Dermis microvascular lymphatic vessel endothelial cell (primary cell): ENCODE results near the gene TMC7. TPM values are rescaled to one million over a fixed set of nuclear protein-coding genes. Genes with fewer than 3 reads are reported as not detected.
"Not testable (repeated sequence)": the region's sequence is repeated elsewhere in the genome, so short reads cannot be mapped to it uniquely, and the experiment has no call there.

Source experiments
- DNase-seq, 2 donors: peaks; one replicate each; pipeline versions ENCODE4 v3.0.0 to v3.0.0-alpha.2; 2010; ENCODE audit warnings: low read depth in 2 of 2
- total RNA-seq: library from RNA; depleted of rRNA; stranded (reverse); fragments of >200 nt; gene quantifications from 2 replicates; pipeline ENCODE4 v1.2.1, GENCODE V29; 2014

Gene TMC7
- 2.2 and 3.7 TPM in 2 replicates for total RNA-seq

- peak; percentile 75 to 92 for DNase-seq
Observed at GRCh38 chr16:18983565-18984434, at the start of gene TMC7. Gene TMC7, plus strand, starts transcription at chr16:18983934. Its CDS starts 130 bp downstream, at chr16:18984064.

- no peak for DNase-seq
Observed at GRCh38 chr16:18936727-18937340, 46.9 kb upstream of the TMC7 start.

DNA sequence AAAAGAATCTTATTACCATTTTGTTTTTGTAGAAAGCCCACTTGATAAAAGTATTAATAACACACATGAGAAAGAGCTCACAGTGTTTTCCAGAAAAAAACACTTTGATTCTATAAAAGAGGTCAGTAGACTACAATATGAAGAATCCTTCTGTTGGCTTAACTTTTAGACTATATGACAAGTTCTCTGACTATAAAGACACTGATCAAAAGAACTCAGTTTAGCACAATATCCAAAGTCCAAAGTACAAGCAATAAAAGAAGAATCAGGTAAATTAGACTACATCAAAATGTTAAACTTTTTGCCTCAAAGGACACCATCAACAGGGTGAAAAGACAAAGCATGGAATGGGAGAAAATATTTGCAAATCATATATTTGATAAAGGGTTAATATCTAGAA is 46.3 kb upstream of the TMC7 start:
- no peak for DNase-seq

DNA sequence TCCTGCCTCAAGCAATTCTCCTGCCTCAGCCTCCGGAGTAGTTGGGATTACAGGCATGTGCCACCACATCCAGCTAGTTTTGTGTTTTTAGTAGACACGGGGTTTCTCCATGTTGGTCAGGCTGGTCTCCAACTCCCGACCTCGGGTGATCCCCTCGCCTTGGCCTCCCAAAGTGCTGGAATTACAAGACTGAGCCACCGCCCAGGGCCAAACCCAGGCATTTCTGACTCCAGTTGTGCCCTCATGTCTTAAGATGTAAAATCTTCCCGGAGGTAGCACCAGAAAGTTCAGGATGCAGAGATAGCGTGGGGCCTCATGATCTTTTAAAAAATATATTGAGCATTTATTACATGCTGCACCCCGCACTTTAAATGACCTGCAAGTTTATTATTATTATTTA is 44.7 kb upstream of the TMC7 start:
- no peak for DNase-seq

DNA sequence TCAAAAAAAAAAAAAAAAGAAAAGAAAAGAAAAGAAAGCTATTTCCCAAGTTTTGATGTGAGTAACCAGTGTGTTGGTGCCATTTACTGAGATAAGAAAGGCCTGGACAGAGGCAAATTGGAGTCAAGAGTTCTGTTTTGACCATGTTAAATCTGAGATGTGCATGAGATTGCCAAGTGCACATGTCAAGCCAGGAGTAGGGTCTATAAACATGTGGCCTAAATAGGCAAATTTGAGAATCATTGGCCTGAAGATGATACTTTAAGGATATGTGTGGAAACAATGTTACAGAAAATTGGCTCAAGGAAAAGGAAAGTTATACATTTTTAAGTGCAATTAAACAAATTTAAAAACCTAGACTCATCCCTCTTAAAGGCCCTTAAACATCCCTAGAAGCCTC is 42.3 kb upstream of the TMC7 start:
- DNase-seq: no peak

GRCh38 chr16:18942061-18942460 is 41.7 kb upstream of the TMC7 start:
- no peak for DNase-seq

DNA sequence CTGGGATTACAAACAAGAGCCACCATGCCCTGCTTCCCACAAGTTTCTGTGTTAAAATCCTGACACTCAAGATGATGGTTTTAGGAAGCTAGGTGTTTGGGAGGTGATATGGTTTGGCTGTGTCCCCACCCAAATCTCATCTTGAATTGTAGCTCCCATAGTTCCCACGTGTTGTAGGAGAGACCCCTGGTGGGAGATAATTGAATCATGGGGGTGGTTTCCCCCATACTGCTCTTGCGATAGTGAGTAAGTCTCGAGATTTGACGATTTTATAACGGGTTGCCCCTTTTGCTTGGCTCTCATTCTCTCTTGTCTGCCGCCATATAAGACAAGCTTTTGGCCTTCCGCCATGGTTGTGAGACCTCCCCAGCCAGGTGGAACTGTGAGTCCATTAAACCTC is 40.3 kb upstream of the TMC7 start:
- no peak for DNase-seq

- DNase-seq: no peak
Observed at GRCh38 chr16:18945233-18945632, 38.5 kb upstream of the TMC7 start.

DNA sequence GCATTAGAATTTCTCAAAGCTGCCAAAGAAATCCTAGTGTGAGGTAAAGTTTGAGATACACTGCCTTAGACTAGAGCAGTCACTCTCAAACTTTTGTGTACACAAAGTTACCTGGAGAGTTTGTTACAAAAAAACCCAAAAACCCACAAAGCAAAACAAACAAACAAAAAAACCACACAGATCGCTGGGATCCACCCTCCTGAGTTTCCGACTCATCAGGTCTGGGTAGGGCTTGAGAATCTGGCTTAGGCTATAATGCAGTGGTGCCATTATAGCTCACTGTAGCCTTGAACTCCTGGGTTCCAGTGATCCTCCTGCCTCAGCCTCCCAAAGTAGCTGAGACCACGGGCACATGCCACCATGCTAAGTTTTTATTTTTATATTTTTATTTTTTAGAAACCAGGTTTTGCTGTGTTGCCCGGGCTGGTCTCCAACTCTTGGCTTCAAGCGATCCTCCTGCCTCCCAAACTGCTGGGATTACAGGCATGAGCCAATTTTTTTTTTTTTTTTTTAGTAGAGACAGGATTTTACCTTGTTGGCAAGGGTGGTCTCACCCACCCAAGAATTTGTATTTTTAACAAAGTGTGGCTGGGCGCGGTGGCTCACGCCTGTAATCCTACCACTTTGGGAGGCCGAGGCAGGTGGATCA is 35.2 kb upstream of the TMC7 start:
- DNase-seq: no peak

GRCh38 chr16:18950469-18951185 is 33.1 kb upstream of the TMC7 start:
- DNase-seq: no peak

DNA sequence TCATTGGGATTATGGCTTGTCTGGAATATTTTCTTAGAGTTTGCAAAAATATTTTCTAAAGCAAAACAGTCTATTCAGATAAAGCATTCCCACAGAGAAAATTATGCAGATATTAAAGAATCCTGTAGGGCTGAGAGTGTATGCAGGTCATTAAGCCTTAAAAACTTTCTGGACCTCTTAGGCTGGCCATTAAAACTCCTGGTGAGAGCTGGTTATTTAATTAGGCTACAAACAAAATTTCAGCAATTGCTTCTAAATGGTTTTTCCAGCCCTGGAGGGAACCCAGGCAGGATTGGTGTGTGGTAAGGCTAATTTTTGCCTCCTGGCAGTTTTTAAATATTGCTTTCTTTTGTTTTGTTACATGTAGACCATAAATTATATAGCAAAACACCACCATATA is 30.2 kb upstream of the TMC7 start:
- DNase-seq: no peak

DNA sequence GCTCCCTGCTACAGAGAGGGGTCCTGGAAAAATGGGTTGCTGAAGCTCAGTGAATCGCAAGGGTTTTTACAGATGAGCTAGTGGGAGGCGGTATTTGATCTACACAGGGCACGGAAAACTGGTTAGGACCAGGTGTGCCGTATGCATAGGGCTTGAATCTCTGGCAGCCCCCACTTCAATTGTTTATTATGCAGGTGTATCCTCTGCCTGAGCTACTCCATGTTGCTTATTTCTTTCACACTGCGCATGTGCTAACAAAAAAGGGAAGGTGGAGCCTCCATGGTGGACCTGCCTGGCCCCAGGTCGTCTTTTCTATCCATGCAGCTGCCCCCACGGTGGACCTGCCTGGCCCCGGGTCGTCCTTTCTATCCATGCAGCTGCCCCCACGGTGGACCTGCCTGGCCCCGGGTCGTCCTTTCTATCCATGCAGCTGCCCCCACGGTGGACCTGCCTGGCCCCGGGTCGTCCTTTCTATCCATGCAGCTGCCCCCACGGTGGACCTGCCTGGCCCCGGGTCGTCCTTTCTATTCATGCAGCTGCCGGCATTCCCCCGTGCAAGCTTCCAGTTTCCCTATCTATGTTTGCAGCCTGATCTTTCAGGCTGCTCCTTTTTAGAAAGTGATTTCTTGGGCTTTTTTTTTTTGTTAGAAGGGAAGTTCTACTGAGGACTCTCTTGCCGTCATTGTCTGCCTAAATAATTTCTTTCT is 27.7 kb upstream of the TMC7 start:
- peak; percentile 7 to 11 for DNase-seq

DNA sequence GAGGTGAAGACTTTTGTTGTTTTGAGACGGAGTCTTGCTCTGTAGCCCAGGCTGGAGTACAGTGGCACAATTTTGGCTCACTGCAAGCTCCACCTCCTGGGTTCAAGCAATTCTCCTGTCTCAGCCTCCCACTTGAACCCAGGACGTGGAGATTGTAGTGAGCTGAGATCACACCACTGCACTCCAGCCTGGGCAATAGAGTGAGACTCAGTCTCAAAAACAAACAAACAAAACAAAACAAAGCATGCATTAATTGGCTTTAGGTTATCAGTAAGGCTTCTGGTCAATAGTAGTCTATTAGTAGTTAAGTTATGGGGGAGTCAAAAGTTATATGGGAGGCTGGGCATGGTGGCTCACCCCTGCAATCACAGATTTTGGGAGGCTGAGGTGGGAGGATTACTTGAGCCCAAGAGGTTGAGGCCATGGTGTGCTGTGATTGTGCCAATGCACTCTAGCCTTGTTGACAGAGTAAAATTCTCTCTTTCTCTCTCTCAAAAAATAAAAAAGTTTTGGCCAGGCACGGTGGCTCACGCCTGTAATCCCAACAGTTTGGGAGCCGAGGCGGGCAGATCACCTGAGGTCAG is 27.0 kb upstream of the TMC7 start:
- DNase-seq: not testable (repeated sequence)

GRCh38 chr16:18958621-18959029 is 25.1 kb upstream of the TMC7 start:
- DNase-seq: no peak

DNA sequence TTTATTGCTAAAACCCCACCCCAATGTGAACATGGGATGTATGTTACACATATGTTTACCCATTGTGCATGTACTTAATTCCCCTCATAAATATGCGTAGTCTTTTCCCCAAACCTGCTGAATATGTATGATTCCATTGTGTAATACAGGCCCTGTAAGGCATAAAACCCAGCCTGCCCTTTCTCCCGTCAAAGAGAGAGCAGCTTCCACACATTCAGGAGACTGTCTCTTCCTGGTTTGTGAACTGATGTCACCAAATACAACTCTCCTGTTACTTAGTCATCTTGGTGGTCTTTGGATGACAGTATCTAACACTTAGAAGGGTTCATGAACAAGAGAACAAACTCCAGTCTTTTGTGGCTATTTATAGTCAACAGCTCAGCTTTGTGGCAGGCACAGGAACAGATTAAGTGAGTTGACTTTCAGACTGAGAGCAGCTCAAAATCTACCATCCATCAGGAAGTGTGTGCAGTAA is 24.7 kb upstream of the TMC7 start:
- DNase-seq: no peak

DNA sequence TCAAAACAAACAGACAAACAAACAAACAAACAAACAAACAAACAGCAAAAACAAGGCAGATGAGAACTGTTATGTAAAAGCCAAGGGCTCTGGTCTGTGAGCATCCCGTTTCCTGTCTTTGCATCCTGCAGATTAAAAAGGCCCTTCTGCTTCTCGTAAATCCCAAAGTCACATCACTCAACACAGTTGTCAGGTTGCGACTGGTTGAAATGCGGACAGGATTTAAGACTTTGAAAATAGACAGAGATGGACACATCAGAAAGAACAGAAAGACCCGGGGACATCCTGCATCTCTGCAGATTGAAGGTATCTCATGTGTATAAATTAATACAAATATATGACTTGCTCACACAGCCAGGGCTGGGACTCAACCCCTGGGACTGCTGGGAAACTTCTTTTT is 18.2 kb upstream of the TMC7 start:
- no peak for DNase-seq

GRCh38 chr16:18966791-18967190 is 16.9 kb upstream of the TMC7 start:
- DNase-seq: no peak

DNA sequence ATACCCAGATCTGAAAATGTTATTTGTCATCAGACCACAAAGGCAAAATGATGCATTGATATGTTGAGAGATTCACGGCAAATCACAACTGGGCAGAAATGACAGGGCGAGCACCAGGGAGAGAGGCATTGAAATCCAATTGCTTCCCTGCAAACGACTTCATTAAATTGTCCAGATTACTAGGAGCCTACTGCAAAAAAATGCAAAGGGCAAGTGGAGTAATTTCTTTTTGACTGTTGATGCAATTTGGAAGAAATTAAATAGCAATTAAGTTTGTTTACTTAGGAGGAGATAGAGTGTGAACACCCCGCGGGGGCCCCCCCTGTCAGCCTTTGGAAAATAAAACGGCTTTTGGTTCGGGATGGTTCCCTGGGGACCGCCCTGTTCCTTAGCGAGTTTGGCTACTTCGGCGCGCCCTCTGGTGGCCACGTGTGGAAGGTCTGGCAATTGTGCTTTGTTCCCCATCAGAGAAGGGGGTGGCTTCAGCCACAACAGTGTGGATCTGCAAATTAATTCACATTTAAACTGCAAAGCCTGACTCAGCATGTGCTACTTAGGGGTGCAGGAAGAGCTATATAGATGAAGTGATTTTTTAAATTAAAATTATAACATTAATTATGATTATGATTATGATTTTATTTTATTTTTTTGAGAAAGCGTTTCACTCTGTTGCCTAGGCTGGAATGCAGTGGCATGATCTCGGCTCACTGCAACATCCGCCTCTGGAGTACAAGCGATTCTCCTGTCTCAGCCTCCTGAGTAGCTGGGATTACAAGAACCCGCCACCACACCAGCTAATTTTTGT is 14.5 kb upstream of the TMC7 start:
- DNase-seq: peak; percentile 37 to 72

DNA sequence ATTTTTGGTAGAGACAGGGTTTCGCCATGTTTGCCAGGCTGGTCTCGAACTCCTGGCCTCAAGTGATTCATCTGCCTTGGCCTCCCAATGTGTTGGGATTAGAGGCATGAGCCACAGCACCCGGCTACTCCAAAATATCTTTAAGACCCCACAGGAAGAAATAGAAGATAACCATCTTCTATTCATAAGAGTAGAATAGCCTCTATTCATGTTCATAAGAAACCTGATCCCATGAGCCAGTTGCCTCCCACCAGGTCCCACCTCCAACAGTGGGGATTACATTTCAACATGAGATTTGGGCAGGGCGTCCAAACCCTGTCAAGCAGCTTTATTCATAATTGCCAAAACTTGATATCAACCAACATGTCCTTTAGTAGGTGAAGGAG is 13.9 kb upstream of the TMC7 start:
- no peak for DNase-seq

DNA sequence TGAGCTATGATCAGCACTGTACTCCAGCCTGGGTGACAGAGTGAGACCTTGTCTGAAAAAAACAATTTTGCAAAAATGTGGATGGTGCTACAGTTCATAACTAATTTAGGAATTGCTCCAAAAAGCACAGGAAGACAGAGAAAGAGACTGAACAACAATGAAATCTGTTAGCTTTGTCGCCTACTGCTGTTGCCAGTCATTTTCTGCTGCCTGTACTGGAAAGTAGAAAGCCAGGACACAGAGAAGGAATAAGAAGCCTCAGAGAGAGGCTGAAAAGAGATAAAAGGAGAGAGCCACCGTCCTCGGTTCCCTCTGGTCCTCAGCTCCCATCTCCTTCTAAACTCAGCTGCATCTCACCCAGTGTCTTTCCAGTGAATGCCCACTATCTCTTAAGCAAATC is 8.6 kb upstream of the TMC7 start:
- DNase-seq: no peak
